OCI-LY7 (cell line): ENCODE data around the gene SEC24D. TPM values are rescaled to one million over a fixed set of nuclear protein-coding genes. Genes with fewer than 3 reads are reported as not detected.
A peak's percentile ranks its signal among the peaks of the same experiment; 100 is the strongest.

Experiments
- BruUV-seq: library from RNA; stranded (reverse); fragments of 400-500 nt; replicated peaks from 2 replicates; lab custom pipeline; 2021; lab: Mats Ljungman, UMichigan
- CTCF ChIA-PET: fragments of 300-600 bp; sonication (Branson Sonifier 250); formaldehyde crosslinking; loops from one replicate; lab custom pipeline; 2022; ENCODE audit warnings: antibody characterized with exemption; ENCODE audit not compliant: unreplicated experiment; lab: Charles Lee
- POLR2A ChIA-PET: fragments of 300-600 bp; sonication (Branson Sonifier 250); formaldehyde crosslinking; loops from one replicate; lab custom pipeline; 2022; ENCODE audit warnings: antibody characterized with exemption; lab: Charles Lee
- DNase-seq: peaks from one replicate; pipeline ENCODE4 v3.0.0-alpha.2; 2015; ENCODE audit warnings: low spot score
- H2AFZ ChIP-seq: fragments of 200-600 bp; sonication (generic), shearing (Covaris generic); 2 replicates; pipeline ENCODE4 v1.6.1; 2014; ENCODE audit warnings: mild to moderate bottlenecking, antibody characterized with exemption, low read length, moderate library complexity
- H3K27ac ChIP-seq: fragments of 200-600 bp; sonication (generic); 2 replicates; pipeline ENCODE4 v1.5.1; 2014; ENCODE audit warnings: mixed run types, low read depth, mild to moderate bottlenecking, moderate library complexity, low read length, inconsistent platforms; ENCODE audit not compliant: poor library complexity, severe bottlenecking
- H3K36me3 ChIP-seq: fragments of 200-600 bp; sonication (generic); 2 replicates; pipeline ENCODE4 v1.6.1; 2014; ENCODE audit warnings: mild to moderate bottlenecking, antibody characterized with exemption, low read length, moderate library complexity, mixed read lengths; ENCODE audit not compliant: insufficient read depth
- H3K4me1 ChIP-seq: fragments of 200-600 bp; sonication (generic); 2 replicates; pipeline ENCODE4 v1.5.1; 2014; ENCODE audit warnings: mild to moderate bottlenecking, low read length; ENCODE audit not compliant: insufficient read depth, poor library complexity, severe bottlenecking
- H3K4me2 ChIP-seq: fragments of 200-600 bp; sonication (generic); 2 replicates; pipeline ENCODE4 v1.6.1; 2014; ENCODE audit warnings: mild to moderate bottlenecking, low read length
- H3K4me3 ChIP-seq: fragments of 200-600 bp; sonication (generic); 2 replicates; pipeline ENCODE4 v1.5.1; 2014; ENCODE audit warnings: mild to moderate bottlenecking, low read depth, low read length; ENCODE audit not compliant: poor library complexity, severe bottlenecking
- H3K79me2 ChIP-seq: fragments of 200-600 bp; sonication (generic); 2 replicates; pipeline ENCODE4 v1.6.1; 2016; ENCODE audit warnings: low read depth, mild to moderate bottlenecking, low read length, moderate library complexity, mixed read lengths; ENCODE audit not compliant: insufficient read depth
- H3K9me2 ChIP-seq: fragments of 200-600 bp; sonication (generic); 2 replicates; pipeline ENCODE4 v1.6.1; 2016; ENCODE audit warnings: mild to moderate bottlenecking, low read length, mixed read lengths; ENCODE audit not compliant: insufficient read depth
- H3K9me3 ChIP-seq: fragments of 200-600 bp; sonication (generic); 2 replicates; pipeline ENCODE4 v1.6.1; 2014; ENCODE audit warnings: mild to moderate bottlenecking, mixed run types, low read length, mixed read lengths
- H4K20me1 ChIP-seq: fragments of 200-600 bp; sonication (generic); 2 replicates; pipeline ENCODE4 v1.6.1; 2014; ENCODE audit warnings: mild to moderate bottlenecking, antibody characterized with exemption, low read length, moderate library complexity, mixed read lengths; ENCODE audit not compliant: insufficient read depth
- EZH2phosphoT487 ChIP-seq: fragments of 200-600 bp; sonication (generic); IDR thresholded peaks from 2 replicates; pipeline ENCODE4 v1.6.1; 2018; ENCODE audit warnings: low read depth, borderline replicate concordance, mild to moderate bottlenecking, mixed run types, antibody characterized with exemption, low read length, moderate library complexity, mixed read lengths
- intact Hi-C: fragments of 100-400 bp; cut with micrococcal nuclease; formaldehyde crosslinking; loops from one replicate; pipeline ENCODE4 v1.10.0; 2022; ENCODE audit not compliant: unreplicated experiment
- total RNA-seq, 2 experiments: library from RNA; depleted of rRNA in 1 of 2; stranded (reverse); fragments of >200 nt in 1 of 2; shearing (Covaris generic) in 1 of 2; gene quantifications; 2 replicates each; pipeline ENCODE4 v1.2.3, GENCODE V29; 2014 to 2022
- TF ChIP-seq, protein P1 (sequence below): fragments of 200-600 bp; sonication (generic); conservative IDR thresholded peaks from 2 replicates; pipeline ENCODE4 v1.5.1; 2014; ENCODE audit warnings: mild to moderate bottlenecking, antibody characterized with exemption, low read length, moderate library complexity, mixed read lengths

Gene SEC24D
- total RNA-seq, 2 experiments from 2014 or later, result 15.1 to 56.1 TPM

DNA sequence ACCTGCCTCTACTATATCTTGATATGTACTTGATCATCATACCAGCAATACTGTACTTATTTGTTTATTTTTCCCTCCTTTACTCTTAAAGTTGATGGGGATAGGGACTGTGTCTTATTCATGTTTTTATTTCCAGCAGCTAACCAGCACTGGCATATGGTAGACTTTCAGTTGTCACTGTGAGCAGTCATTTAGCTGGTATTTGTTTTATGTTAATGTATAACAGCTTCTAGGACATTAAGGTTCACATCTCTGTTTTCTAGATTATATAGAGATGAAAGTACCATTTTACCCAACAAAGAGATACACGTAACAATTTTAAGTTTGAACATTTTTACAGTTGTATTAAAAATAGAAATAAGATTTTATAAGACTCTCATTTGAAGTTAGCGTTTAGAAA lies 132.8 kb downstream of the SEC24D start:
- Histone ChIP-seq H2AFZ (no peak overlapping the region), H3K4me3 (no peak overlapping the region), H4K20me1 (no peaks in the 10 kb centered on the region), H3K79me2 (no peaks in the 10 kb centered on the region), H3K27ac (no peak overlapping the region), H3K9me3 (no peaks in the 10 kb centered on the region), H3K9me2 (no peaks in the 10 kb centered on the region), H3K4me1 (no peaks in the 10 kb centered on the region), H3K4me2 (no peak overlapping the region), H3K36me3 (peaks cover 88% of the 10 kb centered on the region)
- POLR2A ChIA-PET, result interaction anchor here (0.6 to 1.0 kb wide), 2 partner anchors 12 to 210 kb away, joined by 3 read pairs; no protein-coding TSS in a partner anchor
- no peak for TF ChIP-seq EZH2phosphoT487
- TF ChIP-seq, protein P1, sequence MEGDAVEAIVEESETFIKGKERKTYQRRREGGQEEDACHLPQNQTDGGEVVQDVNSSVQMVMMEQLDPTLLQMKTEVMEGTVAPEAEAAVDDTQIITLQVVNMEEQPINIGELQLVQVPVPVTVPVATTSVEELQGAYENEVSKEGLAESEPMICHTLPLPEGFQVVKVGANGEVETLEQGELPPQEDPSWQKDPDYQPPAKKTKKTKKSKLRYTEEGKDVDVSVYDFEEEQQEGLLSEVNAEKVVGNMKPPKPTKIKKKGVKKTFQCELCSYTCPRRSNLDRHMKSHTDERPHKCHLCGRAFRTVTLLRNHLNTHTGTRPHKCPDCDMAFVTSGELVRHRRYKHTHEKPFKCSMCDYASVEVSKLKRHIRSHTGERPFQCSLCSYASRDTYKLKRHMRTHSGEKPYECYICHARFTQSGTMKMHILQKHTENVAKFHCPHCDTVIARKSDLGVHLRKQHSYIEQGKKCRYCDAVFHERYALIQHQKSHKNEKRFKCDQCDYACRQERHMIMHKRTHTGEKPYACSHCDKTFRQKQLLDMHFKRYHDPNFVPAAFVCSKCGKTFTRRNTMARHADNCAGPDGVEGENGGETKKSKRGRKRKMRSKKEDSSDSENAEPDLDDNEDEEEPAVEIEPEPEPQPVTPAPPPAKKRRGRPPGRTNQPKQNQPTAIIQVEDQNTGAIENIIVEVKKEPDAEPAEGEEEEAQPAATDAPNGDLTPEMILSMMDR, result no peak
- CTCF ChIA-PET, result no interaction called here
- intact Hi-C loops, result no loop called here
- no TSS peak for BruUV-seq
- DNase-seq, result no peak

DNA sequence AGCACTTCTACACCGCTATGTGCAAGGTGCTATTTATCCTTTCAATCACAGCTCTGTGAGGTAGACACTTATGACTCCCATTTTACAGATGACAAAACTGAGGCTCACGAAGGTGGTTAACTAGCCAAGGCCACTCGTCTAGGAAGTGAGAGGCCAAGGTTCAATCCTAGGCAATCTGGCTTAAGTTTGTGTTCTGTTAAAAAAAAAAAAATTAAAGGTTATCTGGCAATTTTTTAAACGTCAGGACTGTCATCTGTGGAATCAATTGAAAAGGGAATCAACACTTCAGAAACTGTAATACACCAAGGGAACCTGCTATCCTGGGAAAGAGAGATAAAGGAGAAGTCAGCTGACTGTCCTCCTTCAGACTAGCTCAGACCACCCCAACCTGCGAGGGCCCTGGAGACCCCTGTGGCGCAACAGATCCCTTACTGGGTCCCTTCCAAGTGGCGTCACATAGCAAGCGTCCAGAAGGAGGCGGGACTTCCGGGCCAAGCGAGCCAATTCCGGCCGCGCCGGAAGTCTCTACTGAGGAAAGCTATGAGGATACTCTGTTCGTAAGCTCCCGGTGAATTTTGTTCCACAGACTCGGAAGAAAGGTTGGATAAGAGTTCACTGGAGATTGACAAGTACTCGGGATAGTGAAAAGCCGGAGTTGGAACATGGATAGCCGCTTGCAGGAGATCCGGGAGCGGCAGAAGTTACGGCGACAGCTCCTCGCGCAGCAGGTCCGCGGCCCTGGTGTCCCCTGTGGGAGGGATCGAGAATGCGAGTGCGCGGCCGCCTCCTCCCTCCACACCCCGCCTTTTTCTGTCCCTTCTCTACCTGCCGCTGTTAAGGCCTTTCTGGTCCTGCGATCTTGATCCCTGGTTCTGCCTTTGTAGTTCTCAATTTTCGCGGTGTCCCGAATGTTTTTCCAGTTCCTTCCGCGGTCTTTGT lies 150.8 kb downstream of the SEC24D start, which contains the start of gene METTL14:
METTL14 (plus strand) TSS at position 520 of the 939 bp plus-strand sequence; CDS start at position 663, 143 bp downstream.
- no peaks in the 10 kb centered on the region for H3K9me2 ChIP-seq
- TSS peak; percentile 96 for BruUV-seq
- H3K4me3 ChIP-seq, result peak within 1 kb of the TSS; percentile 91
- H3K27ac ChIP-seq, result peak within 1 kb of the TSS; percentile 10
- peak; percentile 93 for DNase-seq
- CTCF ChIA-PET, result interaction anchor here (0.5 kb wide), 1 partner anchor 144 kb away, joined by 3 read pairs; no protein-coding TSS in a partner anchor
- intact Hi-C loops, result loop anchor here (2.0 kb wide), 2 partner anchors 76 to 94 kb away; no protein-coding TSS in a partner anchor
- peaks cover 23% of the 10 kb centered on the region for H3K36me3 ChIP-seq
- peak within 1 kb of the TSS; percentile 95 for H2AFZ ChIP-seq
- H3K79me2 ChIP-seq, result peaks cover 25% of the 10 kb centered on the region
- H3K4me1 ChIP-seq, result peaks cover 24% of the 10 kb centered on the region
- peak within 1 kb of the TSS; percentile 97 for H3K4me2 ChIP-seq
- TF ChIP-seq, protein P1, result 0 out of 2 replicates have a peak, but pooled peaks have one; percentile 17
- no peak for TF ChIP-seq EZH2phosphoT487
- H3K9me3 ChIP-seq, result no peaks in the 10 kb centered on the region
- POLR2A ChIA-PET, result interaction anchor here (0.6 to 1.9 kb wide), 12 partner anchors 9 to 861 kb away, joined by 3 to 8 read pairs (median 3); no protein-coding TSS in a partner anchor
- H4K20me1 ChIP-seq, result peaks cover 4% of the 10 kb centered on the region; the same call in 1 of the 2 replicates
